Ovary (tissue), 3 donors: ENCODE data around the gene SEC24A.

Experiments
- CTCF ChIP-seq, 3 donors: fragments of 450-650 bp in 2 of 3; fragments of 200-600 bp in 1 of 3; IDR thresholded peaks; one replicate each; pipeline versions ENCODE4 v1.5.1 to v1.8.0; 2016 to 2022; ENCODE audit warnings: antibody characterized with exemption in 3 of 3, mild to moderate bottlenecking in 1 of 3
- EP300 ChIP-seq: sonication (generic); formaldehyde crosslinking; IDR thresholded peaks from one replicate; pipeline ENCODE4 v1.6.1; 2017; ENCODE audit warnings: antibody characterized with exemption
- POLR2A ChIP-seq: fragments of 450-650 bp; IDR thresholded peaks from one replicate; pipeline ENCODE4 v1.6.1; 2017; ENCODE audit warnings: antibody characterized with exemption, mild to moderate bottlenecking, moderate library complexity
- donor health status: DM: no; HTN: no; CAD: no.

GRCh38 chr5:134738963-134739661 lies 90.5 kb downstream of the SEC24A start:
- TF ChIP-seq CTCF (IDR thresholded peaks at IDR 0.05) = no peak
- no peak for TF ChIP-seq POLR2A
- no peak for TF ChIP-seq EP300
